Mucosa of stomach (tissue), 1 donor: ENCODE data around the gene CDKN2C.

Experiments used
- H3K27me3 ChIP-seq: one replicate; pipeline ENCODE4 v1.7.0; 2013; ENCODE audit warnings: mild to moderate bottlenecking, low read length; ENCODE audit not compliant: control insufficient read depth, insufficient read depth
- H3K36me3 ChIP-seq: one replicate; pipeline ENCODE4 v1.7.0; 2013; ENCODE audit warnings: low read length; ENCODE audit not compliant: control insufficient read depth, insufficient read depth
- H3K4me1 ChIP-seq: one replicate; pipeline ENCODE4 v1.7.0; 2013; ENCODE audit warnings: mild to moderate bottlenecking, low read length; ENCODE audit not compliant: control insufficient read depth, insufficient read depth
- H3K4me3 ChIP-seq: one replicate; pipeline ENCODE4 v1.7.0; 2013; ENCODE audit warnings: low read length
- H3K9ac ChIP-seq: one replicate; pipeline ENCODE4 v1.7.0; 2013; ENCODE audit warnings: mild to moderate bottlenecking, low read length, moderate library complexity
- H3K9me3 ChIP-seq: one replicate; pipeline ENCODE4 v1.7.0; 2013; ENCODE audit warnings: mild to moderate bottlenecking, low read length, moderate library complexity; ENCODE audit not compliant: control insufficient read depth
- donor health status: Pancreatic carcinoma.

The CDKN2C gene

DNA sequence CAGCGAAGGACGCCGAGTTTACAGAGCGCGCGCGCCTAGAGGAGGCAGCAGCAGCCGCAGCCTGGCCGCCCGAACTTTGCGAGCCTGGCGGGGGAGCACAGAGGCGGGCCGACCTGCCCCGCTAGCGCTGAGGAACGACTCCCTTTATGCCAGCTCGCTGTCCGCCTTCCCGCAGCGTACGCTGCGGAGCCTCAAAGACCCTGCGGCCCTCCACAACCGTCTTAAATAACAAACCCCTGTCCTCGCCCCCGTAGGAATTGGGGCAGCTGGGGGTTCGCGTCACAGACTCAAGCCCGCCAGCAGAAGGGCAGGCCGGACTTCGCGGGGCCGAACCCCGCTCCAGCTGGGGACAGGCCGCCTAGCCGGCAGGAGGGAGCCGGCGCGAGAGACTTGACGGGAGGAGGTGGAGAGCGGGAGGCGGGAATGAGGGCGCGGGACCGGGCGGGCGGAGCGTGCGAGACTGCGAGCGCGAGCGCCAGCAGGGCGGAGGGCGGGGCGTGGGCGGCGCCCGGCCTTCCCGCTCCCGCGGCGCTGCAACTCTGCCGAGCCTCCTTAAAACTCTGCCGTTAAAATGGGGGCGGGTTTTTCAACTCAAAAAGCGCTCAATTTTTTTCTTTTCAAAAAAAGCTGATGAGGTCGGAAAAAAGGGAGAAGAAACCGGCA is 1.8 kb upstream of the CDKN2C start:
- Histone ChIP-seq H3K4me3 (peak overlapping the region; percentile 93), H3K4me1 (no peaks in the 10 kb centered on the region), H3K36me3 (no peaks in the 10 kb centered on the region), H3K9me3 (no peaks in the 10 kb centered on the region), H3K9ac (peak overlapping the region; percentile 92), H3K27me3 (no peaks in the 10 kb centered on the region)

DNA sequence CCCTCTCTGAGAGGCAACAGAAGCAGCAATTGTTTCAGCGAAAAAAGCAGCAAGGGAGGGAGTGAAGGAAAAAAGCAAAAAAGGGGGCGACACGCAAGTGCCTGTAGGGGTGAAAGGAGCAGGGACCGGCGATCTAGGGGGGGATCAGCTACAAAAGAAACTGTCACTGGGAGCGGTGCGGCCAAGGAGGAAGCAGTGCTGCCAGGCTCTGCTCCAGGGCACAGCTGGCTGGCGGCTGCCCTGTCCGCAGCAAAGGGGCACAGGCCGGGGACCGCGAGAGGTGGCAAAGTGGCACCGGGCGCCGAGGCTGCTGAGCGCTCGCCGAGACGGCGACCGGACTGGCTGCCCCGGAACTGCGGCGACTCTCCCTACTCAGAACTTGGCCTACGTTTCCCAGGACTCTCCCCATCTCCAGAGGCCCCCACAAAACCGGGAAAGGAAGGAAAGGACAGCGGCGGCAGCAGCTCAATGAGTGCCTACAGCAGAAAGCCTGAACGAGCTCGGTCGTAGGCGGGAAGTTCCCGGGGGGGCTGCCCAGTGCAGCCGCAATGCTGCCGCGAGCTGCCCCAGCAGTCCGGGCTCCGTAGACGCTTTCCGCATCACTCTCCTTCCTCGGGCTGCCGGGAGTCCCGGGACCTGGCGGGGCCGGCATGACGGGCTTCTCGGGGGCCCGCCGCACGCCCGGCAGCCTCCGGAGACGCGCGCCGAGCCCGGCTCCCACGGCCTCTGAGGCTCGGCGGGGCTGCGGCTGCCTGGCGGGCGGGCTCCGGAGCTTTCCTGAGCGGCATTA is 1.0 kb upstream of the CDKN2C start:
- Histone ChIP-seq H3K4me1 (no peaks in the 10 kb centered on the region), H3K4me3 (peak overlapping the region; percentile 93), H3K36me3 (no peaks in the 10 kb centered on the region), H3K9me3 (no peaks in the 10 kb centered on the region), H3K27me3 (no peaks in the 10 kb centered on the region), H3K9ac (peak overlapping the region; percentile 92)

DNA sequence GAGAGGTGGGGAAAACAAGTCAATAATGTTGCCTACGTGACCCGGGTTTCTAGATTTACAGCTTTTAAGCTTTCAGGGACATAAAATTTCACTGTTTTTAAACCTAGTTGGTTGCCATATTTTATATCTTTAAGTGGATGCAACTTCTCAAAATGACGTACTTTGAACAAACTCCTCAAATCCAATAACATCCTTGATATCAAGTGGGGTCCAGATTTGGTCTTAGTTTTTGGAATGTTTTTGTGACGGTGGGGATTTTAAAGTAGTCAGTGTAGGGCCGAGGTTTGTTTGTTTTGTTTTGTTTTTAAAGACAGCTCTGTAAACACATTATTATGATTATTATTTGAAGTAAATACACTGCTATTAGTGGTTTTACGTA is 453 bp downstream of the CDKN2C start:
- H3K4me1 ChIP-seq, result no peaks in the 10 kb centered on the region
- H3K9me3 ChIP-seq, result no peaks in the 10 kb centered on the region
- peak overlapping the region; percentile 92 for H3K9ac ChIP-seq
- H3K4me3 ChIP-seq, result peak overlapping the region; percentile 93
- H3K27me3 ChIP-seq, result no peaks in the 10 kb centered on the region
- H3K36me3 ChIP-seq, result no peaks in the 10 kb centered on the region

DNA sequence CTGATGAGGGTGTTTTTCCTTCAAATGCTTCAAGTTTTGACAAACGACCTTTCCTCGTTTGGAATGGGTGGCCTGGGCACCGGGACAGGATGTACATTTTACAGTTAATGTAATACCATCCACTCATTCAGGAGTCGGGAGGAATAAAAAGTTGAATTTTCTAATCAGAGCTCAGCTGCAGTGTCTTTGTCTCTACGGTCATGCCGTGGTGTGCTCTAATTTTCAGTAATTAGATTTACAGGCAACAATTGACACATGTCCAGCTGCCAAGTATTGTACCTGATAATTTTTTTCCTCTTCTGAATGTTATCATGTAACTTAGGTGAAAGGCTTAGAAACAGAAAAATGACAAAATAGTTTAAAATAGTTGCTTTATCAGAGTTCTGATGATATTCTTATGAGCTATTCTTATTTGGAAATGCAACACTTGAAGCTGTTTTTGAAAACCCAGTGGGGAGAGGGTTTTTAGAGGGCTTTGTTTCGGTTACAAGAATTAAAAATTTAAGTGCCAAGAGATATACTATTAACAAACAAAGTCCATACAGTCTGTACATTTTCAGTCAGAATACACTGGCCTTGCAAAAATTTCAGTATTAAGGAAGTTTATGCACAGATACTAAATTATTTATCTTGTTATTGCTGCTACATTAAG is 1.0 kb downstream of the CDKN2C start:
- H3K9ac ChIP-seq, result peak overlapping the region; percentile 92

DNA sequence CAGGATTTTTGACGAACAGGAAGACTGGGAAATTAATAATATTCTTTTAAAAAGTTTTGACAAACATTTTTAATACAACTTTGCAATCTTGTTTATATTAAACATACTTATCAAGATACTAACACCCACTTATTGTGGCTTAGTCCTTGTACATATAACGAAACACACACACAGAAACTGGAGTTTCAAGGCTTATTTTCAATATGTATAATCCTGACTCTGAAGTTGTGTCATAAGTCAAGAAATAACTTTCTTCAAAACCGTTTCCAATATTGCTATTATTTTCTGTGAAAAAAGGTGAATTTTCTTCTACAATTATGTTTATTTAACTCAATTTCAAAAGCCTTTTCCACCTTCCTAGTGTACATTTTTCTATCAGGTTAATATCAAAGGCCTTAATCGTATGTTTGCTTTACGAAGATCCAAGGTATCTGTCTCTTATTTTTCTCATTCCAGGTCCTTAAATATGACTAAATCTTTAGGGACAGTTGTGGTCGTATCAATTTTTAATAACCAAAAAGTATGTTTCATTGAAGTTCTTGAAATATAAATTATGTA is 1.8 kb downstream of the CDKN2C start:
- no peaks in the 10 kb centered on the region for H3K4me1 ChIP-seq
- no peak overlapping the region for H3K9ac ChIP-seq
- H3K4me3 ChIP-seq, result no peak overlapping the region
- H3K27me3 ChIP-seq, result peaks cover 2% of the 10 kb centered on the region
- H3K36me3 ChIP-seq, result no peaks in the 10 kb centered on the region
- H3K9me3 ChIP-seq, result no peaks in the 10 kb centered on the region

More for the DNA sequence above, 1.0 kb downstream of the CDKN2C start:
- H3K4me1 ChIP-seq, result no peaks in the 10 kb centered on the region
- H3K9me3 ChIP-seq, result no peaks in the 10 kb centered on the region
- H3K36me3 ChIP-seq, result no peaks in the 10 kb centered on the region
- H3K4me3 ChIP-seq, result peak overlapping the region; percentile 93
- no peaks in the 10 kb centered on the region for H3K27me3 ChIP-seq

DNA sequence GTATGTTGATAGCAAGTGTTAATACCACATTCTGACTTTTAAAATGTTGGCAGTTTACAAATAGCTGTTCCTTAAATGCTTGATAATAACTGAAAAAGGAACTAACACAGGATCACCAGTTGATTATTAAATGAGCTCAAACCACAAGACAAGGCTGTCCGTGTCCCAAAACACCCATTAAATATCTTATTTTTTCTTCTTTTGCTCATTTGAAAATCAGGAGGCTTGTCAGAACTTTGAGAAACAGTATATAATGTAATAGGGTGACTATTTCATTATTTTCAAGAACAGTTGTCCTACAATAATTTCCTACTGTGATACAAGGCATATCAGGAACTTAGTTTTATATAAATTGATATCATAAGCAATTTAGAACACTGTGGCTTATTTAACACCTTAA is 2.7 kb downstream of the CDKN2C start:
- peaks cover 3% of the 10 kb centered on the region for H3K4me1 ChIP-seq
- no peak overlapping the region for H3K4me3 ChIP-seq
- H3K9me3 ChIP-seq, result no peaks in the 10 kb centered on the region
- H3K36me3 ChIP-seq, result no peaks in the 10 kb centered on the region
- peaks cover 11% of the 10 kb centered on the region for H3K27me3 ChIP-seq
- no peak overlapping the region for H3K9ac ChIP-seq

DNA sequence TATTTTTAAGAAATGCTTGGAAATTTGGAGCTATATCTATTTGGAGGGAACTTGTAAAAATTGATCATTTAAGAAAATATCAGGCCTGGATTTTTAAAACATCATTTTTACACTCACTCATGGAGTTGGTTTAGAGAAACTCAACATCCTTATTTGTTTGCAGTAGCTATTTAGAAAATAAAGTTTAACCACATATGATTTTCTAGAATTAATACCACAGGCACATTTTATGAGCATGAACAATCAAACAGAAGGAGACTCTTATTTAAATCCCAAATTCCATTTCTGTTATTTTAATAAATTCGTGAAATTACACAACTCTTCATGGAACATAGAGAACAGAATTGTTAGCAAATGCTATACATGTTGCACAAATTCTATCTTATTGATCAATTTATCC is 3.2 kb downstream of the CDKN2C start:
- Histone ChIP-seq H3K4me1 (peaks cover 3% of the 10 kb centered on the region), H3K36me3 (no peaks in the 10 kb centered on the region), H3K9me3 (no peaks in the 10 kb centered on the region), H3K4me3 (no peak overlapping the region), H3K9ac (no peak overlapping the region), H3K27me3 (peaks cover 13% of the 10 kb centered on the region)

DNA sequence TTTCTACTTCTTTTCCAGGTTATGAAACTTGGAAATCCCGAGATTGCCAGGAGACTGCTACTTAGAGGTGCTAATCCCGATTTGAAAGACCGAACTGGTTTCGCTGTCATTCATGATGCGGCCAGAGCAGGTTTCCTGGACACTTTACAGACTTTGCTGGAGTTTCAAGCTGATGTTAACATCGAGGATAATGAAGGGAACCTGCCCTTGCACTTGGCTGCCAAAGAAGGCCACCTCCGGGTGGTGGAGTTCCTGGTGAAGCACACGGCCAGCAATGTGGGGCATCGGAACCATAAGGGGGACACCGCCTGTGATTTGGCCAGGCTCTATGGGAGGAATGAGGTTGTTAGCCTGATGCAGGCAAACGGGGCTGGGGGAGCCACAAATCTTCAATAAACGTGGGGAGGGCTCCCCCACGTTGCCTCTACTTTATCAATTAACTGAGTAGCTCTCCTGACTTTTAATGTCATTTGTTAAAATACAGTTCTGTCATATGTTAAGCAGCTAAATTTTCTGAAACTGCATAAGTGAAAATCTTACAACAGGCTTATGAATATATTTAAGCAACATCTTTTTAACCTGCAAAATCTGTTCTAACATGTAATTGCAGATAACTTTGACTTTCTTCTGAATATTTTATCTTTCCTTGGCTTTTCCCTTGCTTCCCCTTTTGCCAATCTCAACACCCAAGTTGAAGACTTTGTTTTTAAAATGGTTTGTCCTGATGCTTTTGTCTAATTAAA is 4.0 kb downstream of the CDKN2C start:
- peaks cover 3% of the 10 kb centered on the region for H3K4me1 ChIP-seq
- no peak overlapping the region for H3K9ac ChIP-seq
- no peaks in the 10 kb centered on the region for H3K9me3 ChIP-seq
- H3K27me3 ChIP-seq, result peaks cover 16% of the 10 kb centered on the region
- no peak overlapping the region for H3K4me3 ChIP-seq
- no peaks in the 10 kb centered on the region for H3K36me3 ChIP-seq

DNA sequence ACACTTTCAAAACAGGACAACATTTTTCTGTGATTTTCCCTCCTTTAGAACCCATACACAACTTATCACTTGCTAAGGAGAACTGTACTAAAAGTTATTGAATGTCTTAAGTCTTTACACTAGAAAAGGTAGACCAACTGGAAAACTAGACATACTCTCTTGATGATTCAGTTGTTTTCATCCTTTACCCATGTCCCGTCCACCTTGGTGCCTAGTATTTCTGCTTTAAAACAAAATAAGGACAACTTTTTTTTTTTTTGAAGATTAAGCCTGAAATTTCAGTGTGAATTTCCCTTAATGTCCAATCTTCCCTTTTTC is 4.5 kb downstream of the CDKN2C start:
- no peak overlapping the region for H3K4me3 ChIP-seq
- H3K9me3 ChIP-seq, result no peaks in the 10 kb centered on the region
- H3K27me3 ChIP-seq, result peaks cover 16% of the 10 kb centered on the region
- H3K36me3 ChIP-seq, result no peaks in the 10 kb centered on the region
- peaks cover 3% of the 10 kb centered on the region for H3K4me1 ChIP-seq
- no peak overlapping the region for H3K9ac ChIP-seq

DNA sequence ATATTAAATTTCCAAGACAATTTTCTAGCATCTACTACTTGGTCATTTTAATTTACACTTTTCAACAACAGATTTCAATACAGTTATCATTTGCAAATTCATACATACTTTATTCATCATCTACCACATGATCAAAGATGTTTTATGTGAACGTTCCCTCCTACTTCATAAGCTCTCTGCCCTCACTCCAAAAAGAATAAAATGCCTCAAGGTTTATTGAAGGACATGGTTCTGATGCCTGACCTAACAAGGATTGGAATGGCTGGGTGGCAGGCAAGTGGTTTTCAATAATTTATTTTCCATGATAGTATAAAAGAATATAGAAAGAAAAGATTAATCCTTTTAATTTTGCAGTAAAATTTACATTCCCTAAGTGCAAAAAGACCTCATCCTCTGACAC is 5.4 kb downstream of the CDKN2C start:
- no peak overlapping the region for H3K4me3 ChIP-seq
- H3K9ac ChIP-seq, result no peak overlapping the region
- no peaks in the 10 kb centered on the region for H3K9me3 ChIP-seq
- H3K36me3 ChIP-seq, result no peaks in the 10 kb centered on the region
- H3K4me1 ChIP-seq, result peaks cover 3% of the 10 kb centered on the region
- H3K27me3 ChIP-seq, result peaks cover 16% of the 10 kb centered on the region

DNA sequence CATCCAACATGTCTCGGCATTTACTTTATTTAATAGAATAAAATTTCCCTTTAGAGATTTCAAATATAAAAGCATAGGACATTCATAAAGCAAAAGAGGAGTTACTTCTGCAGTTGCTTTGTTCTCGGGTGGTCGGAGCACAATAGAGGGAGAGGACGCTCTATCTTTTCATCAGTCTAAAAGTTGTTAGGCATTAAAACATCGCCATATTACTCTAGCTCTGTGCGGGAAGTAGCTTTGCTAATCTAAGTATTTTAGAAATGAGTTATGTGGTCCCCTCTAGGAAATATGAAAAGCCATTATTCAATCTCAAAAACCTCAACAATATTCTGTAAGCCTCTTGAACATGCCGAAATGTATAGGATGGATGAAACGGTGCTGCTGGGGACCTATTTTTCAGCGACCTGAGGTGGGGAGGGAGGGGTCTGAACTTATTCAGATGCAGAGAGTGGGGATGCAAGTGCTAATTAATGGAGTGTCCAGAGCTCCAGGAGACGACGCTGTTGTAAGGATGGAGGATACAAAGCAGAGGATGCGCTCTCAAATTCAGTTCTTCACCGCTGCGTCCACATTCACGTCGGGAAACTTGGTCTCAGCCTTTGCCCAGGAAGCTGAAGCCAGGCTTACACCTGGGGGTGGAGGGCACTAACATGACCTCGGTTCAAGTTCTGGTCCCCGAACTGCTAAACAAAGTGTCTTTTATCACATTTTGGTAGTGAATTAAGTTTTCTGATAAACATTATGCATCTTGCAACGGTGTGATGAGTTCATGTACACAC is 6.3 kb downstream of the CDKN2C start:
- H3K4me3 ChIP-seq, result no peak overlapping the region
- peaks cover 3% of the 10 kb centered on the region for H3K4me1 ChIP-seq
- peak overlapping the region; percentile 73 for H3K9ac ChIP-seq

More for the DNA sequence above, 6.3 kb downstream of the CDKN2C start:
- H3K36me3 ChIP-seq, result no peaks in the 10 kb centered on the region
- H3K9me3 ChIP-seq, result no peaks in the 10 kb centered on the region
- H3K27me3 ChIP-seq, result peaks cover 16% of the 10 kb centered on the region
